ENCODE measurements around the gene MYO5B.

- TF ChIP-seq GATA3 (IDR thresholded peaks at IDR 0.05; ENCODE audit: low read depth, low read length) (no peak), GATA2 (IDR thresholded peaks at IDR 0.05; ENCODE audit: low read depth, low read length) (no peak)
These were observed 284.9 kb downstream of the MYO5B start for GRCh38 chr18:49910019-49910418.

Data from SH-SY5Y (cell line).